Right lobe of liver (tissue), 6 donors: Measurements from ENCODE around the gene PRMT2. TPM values are rescaled to one million over a fixed set of nuclear protein-coding genes. Genes with fewer than 3 reads are reported as not detected.

Experiments used
- ATAC-seq, 4 donors: fragments of 200-7000 bp; cut with Tn5 transposase; one replicate each; pipeline ENCODE4 v1.9.1; 2020; ENCODE audit warnings: mild to moderate bottlenecking in 4 of 4, moderate library complexity in 4 of 4
- DNase-seq, 3 donors: peaks; one replicate each; pipeline ENCODE4 v3.0.0-alpha.2; 2020
- H3K27ac ChIP-seq, 3 donors: fragments of 200-600 bp; one replicate each; pipeline ENCODE4 v1.8.0; 2022
- H3K27me3 ChIP-seq, 2 donors: fragments of 200-600 bp; one replicate each; pipeline ENCODE4 v1.8.0; 2022
- H3K36me3 ChIP-seq, 4 donors: fragments of 200-600 bp; sonication (generic) in 1 of 4; one replicate each; pipeline versions ENCODE4 v1.5.1 to v1.8.0; 2017 to 2022; ENCODE audit warnings: control low read depth in 1 of 4
- H3K4me1 ChIP-seq, 4 donors: fragments of 200-600 bp; sonication (generic) in 1 of 4; one replicate each; pipeline versions ENCODE4 v1.5.1 to v1.8.0; 2017 to 2022; ENCODE audit warnings: control low read depth in 1 of 4
- H3K4me3 ChIP-seq, 3 donors: fragments of 200-600 bp; one replicate each; pipeline ENCODE4 v1.8.0; 2022
- H3K9me3 ChIP-seq, 4 donors: fragments of 200-600 bp; sonication (generic) in 1 of 4; one replicate each; pipeline versions ENCODE4 v1.5.1 to v1.8.0; 2017 to 2022; ENCODE audit warnings: control low read depth in 1 of 4
- POLR2A ChIP-seq: fragments of 450-650 bp; IDR thresholded peaks from one replicate; pipeline ENCODE4 v1.6.1; 2017; ENCODE audit warnings: antibody characterized with exemption, mild to moderate bottlenecking
- WGBS: methylation state at CpG from one replicate; pipeline ENCODE4 v1.1.6; 2018; ENCODE audit warnings: low coverage, low lambda C conversion rate; ENCODE audit not compliant: insufficient coverage; ENCODE audit errors: missing lambda C conversion rate; 5-methylcytosine and 5-hydroxymethylcytosine counted together
- intact Hi-C, 2 donors: fragments of 100-400 bp; cut with DNase I; formaldehyde crosslinking; loops; one replicate each; pipeline versions ENCODE4 v1.11.2 to v1.14.1; 2022
- total RNA-seq, 6 experiments: library from RNA; depleted of rRNA in 2 of 6; stranded (reverse); fragments of >200 nt in 2 of 6; fragmentation: NEBNext Ultra II Directional in 3 of 6; extraction: Animal tissue kit (Norgen Biotek cat#: 25700) in 3 of 6; gene quantifications; one replicate each; pipeline versions ENCODE4 v1.1.0 to v1.2.4, GENCODE V29; 2016 to 2023
- TF ChIP-seq, protein P1 (sequence below), 4 donors: fragments of 200-600 bp in 3 of 4; fragments of 450-650 bp in 1 of 4; IDR thresholded peaks; one replicate each; pipeline versions ENCODE4 v1.5.1 to v1.8.0; 2016 to 2022; ENCODE audit warnings: antibody characterized with exemption in 4 of 4, mild to moderate bottlenecking in 2 of 4
- donor health status: DM: no; HTN: yes; CAD: no.
- donor health status: DM: no; HTN: no; CAD: no.
- donor health status: DM: no; HTN: no; CAD: no.
- donor health status: DM: no; HTN: yes; CAD: no.
- donor health status: DM: no; HTN: yes; CAD: no.

Gene PRMT2
- total RNA-seq, 6 experiments from 2014 or later, result 12.4 to 28.0 (median 19.6) TPM

DNA sequence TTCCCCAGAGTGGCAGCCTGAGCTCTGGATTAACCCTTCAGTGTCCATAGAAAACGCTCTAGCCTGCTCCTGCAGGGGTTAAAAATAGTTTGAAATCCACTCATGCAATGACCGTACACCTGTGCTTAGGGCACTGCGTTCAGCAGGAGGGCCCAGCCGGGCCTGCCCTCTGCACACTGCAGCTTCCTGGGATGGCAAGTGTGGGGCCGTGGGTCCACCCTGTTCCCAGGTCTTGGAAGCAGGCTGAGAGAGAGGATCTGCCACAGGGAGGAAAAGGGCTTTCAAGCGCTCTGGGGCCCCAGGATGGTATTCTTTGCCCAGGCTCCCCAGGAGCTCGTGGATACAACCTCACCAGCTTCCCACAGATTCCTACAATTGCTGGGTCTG is 29.1 kb upstream of the PRMT2 start:
- Histone ChIP-seq H3K4me3 (no peak overlapping the region), H3K27me3 (no peaks in the 10 kb centered on the region), H3K4me1 (no peaks in the 10 kb centered on the region), H3K36me3 (no peaks in the 10 kb centered on the region), H3K9me3 (no peaks in the 10 kb centered on the region), H3K27ac (no peak overlapping the region)
- no peak for TF ChIP-seq POLR2A
- TF ChIP-seq, protein P1, sequence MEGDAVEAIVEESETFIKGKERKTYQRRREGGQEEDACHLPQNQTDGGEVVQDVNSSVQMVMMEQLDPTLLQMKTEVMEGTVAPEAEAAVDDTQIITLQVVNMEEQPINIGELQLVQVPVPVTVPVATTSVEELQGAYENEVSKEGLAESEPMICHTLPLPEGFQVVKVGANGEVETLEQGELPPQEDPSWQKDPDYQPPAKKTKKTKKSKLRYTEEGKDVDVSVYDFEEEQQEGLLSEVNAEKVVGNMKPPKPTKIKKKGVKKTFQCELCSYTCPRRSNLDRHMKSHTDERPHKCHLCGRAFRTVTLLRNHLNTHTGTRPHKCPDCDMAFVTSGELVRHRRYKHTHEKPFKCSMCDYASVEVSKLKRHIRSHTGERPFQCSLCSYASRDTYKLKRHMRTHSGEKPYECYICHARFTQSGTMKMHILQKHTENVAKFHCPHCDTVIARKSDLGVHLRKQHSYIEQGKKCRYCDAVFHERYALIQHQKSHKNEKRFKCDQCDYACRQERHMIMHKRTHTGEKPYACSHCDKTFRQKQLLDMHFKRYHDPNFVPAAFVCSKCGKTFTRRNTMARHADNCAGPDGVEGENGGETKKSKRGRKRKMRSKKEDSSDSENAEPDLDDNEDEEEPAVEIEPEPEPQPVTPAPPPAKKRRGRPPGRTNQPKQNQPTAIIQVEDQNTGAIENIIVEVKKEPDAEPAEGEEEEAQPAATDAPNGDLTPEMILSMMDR (IDR thresholded peaks at IDR 0.05), result no peak
- intact Hi-C loops, result no loop called here
- peak in 1 of 4 donors; percentile 17 for ATAC-seq
- no peak for DNase-seq
- 33% methylated on average over 3 of the region's 7 CpGs for WGBS

DNA sequence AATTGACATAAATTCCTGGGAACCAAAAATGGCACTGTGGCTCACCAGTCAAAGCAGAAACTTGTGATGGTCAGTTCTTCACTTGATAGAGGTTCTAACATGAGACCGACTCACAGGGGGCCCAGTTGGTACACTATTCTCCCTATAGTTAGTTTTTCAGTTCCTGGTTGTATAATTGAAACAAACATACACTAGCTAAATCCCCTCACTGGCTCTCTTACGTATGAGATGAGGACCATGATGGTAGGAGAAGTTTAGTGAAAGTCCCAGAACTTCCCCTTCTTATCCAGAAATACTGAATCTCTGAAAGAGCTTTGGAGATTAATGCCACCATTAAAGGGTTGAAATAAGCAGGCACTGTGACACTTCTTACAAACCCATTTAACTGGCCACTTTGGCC is 27.8 kb upstream of the PRMT2 start:
- Histone ChIP-seq H3K4me1 (no peaks in the 10 kb centered on the region), H3K27me3 (no peaks in the 10 kb centered on the region), H3K4me3 (no peak overlapping the region), H3K9me3 (no peaks in the 10 kb centered on the region), H3K36me3 (no peaks in the 10 kb centered on the region), H3K27ac (no peak overlapping the region)
- ATAC-seq (no peak), DNase-seq (no peak)
- intact Hi-C loops, result no loop called here
- TF ChIP-seq POLR2A, result no peak
- TF ChIP-seq, protein P1 (IDR thresholded peaks at IDR 0.05), result no peak
- WGBS, result 68% methylated on average over 2 of the region's 2 CpGs

DNA sequence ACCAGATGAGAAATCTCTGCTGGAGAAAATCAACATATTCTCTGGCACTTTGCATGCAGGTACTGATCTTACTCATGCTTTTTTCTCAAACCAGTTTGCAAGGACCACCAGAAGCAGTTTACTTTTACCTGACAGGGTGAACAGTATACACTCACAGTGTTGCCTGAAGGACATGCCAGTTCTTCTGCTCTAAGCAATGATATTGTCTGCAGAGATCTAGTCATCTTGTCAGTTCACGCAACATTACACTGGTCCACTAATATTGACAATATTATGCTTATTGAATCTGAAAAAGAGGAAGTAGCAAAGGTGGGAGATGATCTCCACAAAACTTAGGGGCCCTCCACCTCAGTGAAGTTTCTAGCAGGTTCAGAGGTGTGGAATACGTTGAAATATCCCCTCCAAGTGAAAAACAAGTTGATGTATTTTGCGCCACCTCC is 26.8 kb upstream of the PRMT2 start:
- WGBS, result 72% methylated on average over 3 of the region's 3 CpGs

DNA sequence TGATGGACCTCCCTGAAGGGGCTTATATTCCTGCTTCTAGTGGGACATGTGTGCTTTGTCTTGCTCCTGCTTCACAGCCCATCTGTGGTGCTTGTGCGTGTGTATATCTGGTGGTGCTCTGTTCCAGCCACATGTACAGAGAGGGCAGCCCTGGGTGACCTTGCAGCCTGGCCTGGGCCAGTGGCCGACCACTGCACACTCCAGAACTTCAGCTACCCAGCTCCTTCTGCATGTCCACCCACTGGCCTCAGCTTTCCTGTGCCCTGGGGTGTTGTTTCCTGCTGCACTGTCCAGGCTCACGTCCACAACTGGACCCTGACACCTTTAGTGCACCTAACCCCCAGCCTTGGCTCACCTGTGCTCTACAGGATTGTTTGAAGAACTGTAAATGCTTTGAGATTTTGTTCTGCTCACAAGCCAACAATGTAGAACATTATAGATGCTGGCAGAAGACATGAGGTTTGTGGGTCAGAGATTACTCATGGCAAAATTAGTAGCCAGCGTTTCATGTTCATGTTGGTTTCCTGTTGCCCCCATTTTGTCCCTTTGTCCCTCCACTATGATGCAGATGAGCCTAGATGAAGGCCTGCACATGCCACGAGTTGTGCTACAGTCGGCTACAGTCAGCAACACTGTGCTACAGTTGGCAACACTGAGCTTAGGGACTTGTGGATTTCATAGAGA is 25.3 kb upstream of the PRMT2 start:
- no peaks in the 10 kb centered on the region for H3K4me1 ChIP-seq
- intact Hi-C loops, result no loop called here
- no peak overlapping the region for H3K4me3 ChIP-seq
- WGBS, result 49% methylated on average over 5 of the region's 6 CpGs
- no peak for DNase-seq
- no peak overlapping the region for H3K27ac ChIP-seq
- no peaks in the 10 kb centered on the region for H3K36me3 ChIP-seq
- H3K27me3 ChIP-seq, result no peaks in the 10 kb centered on the region
- no peak for ATAC-seq
- H3K9me3 ChIP-seq, result no peaks in the 10 kb centered on the region
- no peak for TF ChIP-seq POLR2A
- TF ChIP-seq, protein P1 (IDR thresholded peaks at IDR 0.05), result no peak

More for the DNA sequence above, 26.8 kb upstream of the PRMT2 start:
- no peak for ATAC-seq
- no peaks in the 10 kb centered on the region for H3K4me1 ChIP-seq
- no peak for DNase-seq
- no peaks in the 10 kb centered on the region for H3K36me3 ChIP-seq
- intact Hi-C loops, result no loop called here
- no peak for TF ChIP-seq POLR2A
- TF ChIP-seq, protein P1 (IDR thresholded peaks at IDR 0.05), result no peak
- no peak overlapping the region for H3K27ac ChIP-seq
- no peaks in the 10 kb centered on the region for H3K9me3 ChIP-seq
- no peak overlapping the region for H3K4me3 ChIP-seq
- no peaks in the 10 kb centered on the region for H3K27me3 ChIP-seq
